ENCODE measurements around the gene NCKAP5. TPM values are rescaled to one million over a fixed set of nuclear protein-coding genes. Genes with fewer than 3 reads are reported as not detected.

Gene NCKAP5
- total and polyA plus RNA-seq, 2 of the 13 experiments (the other 11 are each of a cell fraction or from before 2014, with no cell fraction given), result 0.01 TPM; not detected in 1

GRCh38 chr2:133562558-133562957 is 5.7 kb downstream of the NCKAP5 start (continued):
- TF ChIP-seq NCOA2 (CRISPR knock-in tag; IDR thresholded peaks at IDR 0.05), result no peak

GRCh38 chr2:133561045-133561852 is 7.0 kb downstream of the NCKAP5 start:
- BruUV-seq (replicated peaks), result no TSS peak
- peak; percentile 12 for FAIRE-seq
- peak; percentile 33 for DNase-seq (ENCODE audit: low spot score)
- no peak overlapping the region for H3K9ac ChIP-seq (ENCODE audit: insufficient read depth, low read depth, low read length)
- no peaks in the 10 kb centered on the region for H3K9me3 ChIP-seq (ENCODE audit: low read length)
- H3K4me3 ChIP-seq (replicated peaks in 1 of 3; ENCODE audit: insufficient read depth in 1 of 3, low read depth in 2 of 3, low read length in 3 of 3), result no peak overlapping the region
- ATAC-seq, result peak; percentile 69
- H3K36me3 ChIP-seq (replicated peaks in 1 of 2; ENCODE audit: control insufficient read depth in 1 of 2, insufficient read depth in 2 of 2, low read length in 2 of 2), result no peaks in the 10 kb centered on the region
- H3K27me3 ChIP-seq (ENCODE audit: control insufficient read depth in 1 of 2, insufficient read depth in 2 of 2, low read length in 2 of 2), result no peaks in the 10 kb centered on the region
- H4K20me1 ChIP-seq (ENCODE audit: insufficient read depth, low read length), result no peaks in the 10 kb centered on the region
- in situ Hi-C loops (cut with HindIII; ENCODE audit: extremely low pct_ligation_motif_present, low pct_unique_long_range_greater_than_20kb) (no loop called here), intact Hi-C loops (cut with micrococcal nuclease; ENCODE audit: unreplicated experiment) (loop anchor here (2.0 kb wide), 1 partner anchor 42 kb away; no protein-coding TSS in a partner anchor)
- no peaks in the 10 kb centered on the region for H3K79me2 ChIP-seq (ENCODE audit: insufficient read depth, low read length)
- H2AFZ ChIP-seq (ENCODE audit: low read length), result no peak overlapping the region
- 10% methylated on average over 3 of the region's 3 CpGs for WGBS (ENCODE audit: low lambda C conversion rate)
- H3K27ac ChIP-seq (ENCODE audit: extremely low read length, insufficient read depth, low read length), result no peak overlapping the region
- CTCF ChIA-PET (ENCODE audit: low intra/inter-chr PET ratio, low total read pairs), result interaction anchor here (0.9 kb wide), 1 partner anchor 1293 kb away, joined by 3 read pairs; no protein-coding TSS in a partner anchor
- POLR2A ChIA-PET, result no interaction called here
- no peaks in the 10 kb centered on the region for H3K4me1 ChIP-seq (ENCODE audit: insufficient read depth, low read length)
- no peak overlapping the region for H3K4me2 ChIP-seq (ENCODE audit: low read depth, low read length)
- TF ChIP-seq KDM5B (CRISPR knock-in tag; IDR thresholded peaks at IDR 0.05; ENCODE audit: borderline replicate concordance) (no peak), ZNF629 (CRISPR knock-in tag; conservative IDR thresholded peaks at IDR 0.05) (no peak), PITX1 (CRISPR knock-in tag; IDR thresholded peaks at IDR 0.05) (no peak), ZNF362 (CRISPR knock-in tag; IDR thresholded peaks at IDR 0.05; ENCODE audit: borderline replicate concordance) (no peak), LRRFIP1 (CRISPR knock-in tag; conservative IDR thresholded peaks at IDR 0.05) (no peak), FOXA1 (IDR thresholded peaks at IDR 0.05) (no peak), FOXA1 (CRISPR knock-in tag; IDR thresholded peaks at IDR 0.05) (no peak), DBP (CRISPR knock-in tag; IDR thresholded peaks at IDR 0.05; ENCODE audit: not compliant biosample characterization) (no peak), ZIK1 (CRISPR knock-in tag; IDR thresholded peaks at IDR 0.05; ENCODE audit: borderline replicate concordance, low read depth) (no peak), ZNF782 (CRISPR knock-in tag; IDR thresholded peaks at IDR 0.05; ENCODE audit: borderline replicate concordance) (no peak), SAP130 (CRISPR knock-in tag; IDR thresholded peaks at IDR 0.05; ENCODE audit: low read depth) (no peak), SMC3 (IDR thresholded peaks at IDR 0.05; ENCODE audit: low read length) (peak; percentile 47; the same call in 1 of the 2 replicates), WIZ (CRISPR knock-in tag; IDR thresholded peaks at IDR 0.05) (no peak), TOPORS (CRISPR knock-in tag; IDR thresholded peaks at IDR 0.05) (no peak)

All from HepG2 (cell line).